ENCODE data around the gene CBX8. TPM values are rescaled to one million over a fixed set of nuclear protein-coding genes. Genes with fewer than 3 reads are reported as not detected.
A peak's percentile ranks its signal among the peaks of the same experiment; 100 is the strongest.

CBX8 gene
- polyA plus RNA-seq, 3 donors: 12.8 to 18.0 (median 15.5) TPM

DNA sequence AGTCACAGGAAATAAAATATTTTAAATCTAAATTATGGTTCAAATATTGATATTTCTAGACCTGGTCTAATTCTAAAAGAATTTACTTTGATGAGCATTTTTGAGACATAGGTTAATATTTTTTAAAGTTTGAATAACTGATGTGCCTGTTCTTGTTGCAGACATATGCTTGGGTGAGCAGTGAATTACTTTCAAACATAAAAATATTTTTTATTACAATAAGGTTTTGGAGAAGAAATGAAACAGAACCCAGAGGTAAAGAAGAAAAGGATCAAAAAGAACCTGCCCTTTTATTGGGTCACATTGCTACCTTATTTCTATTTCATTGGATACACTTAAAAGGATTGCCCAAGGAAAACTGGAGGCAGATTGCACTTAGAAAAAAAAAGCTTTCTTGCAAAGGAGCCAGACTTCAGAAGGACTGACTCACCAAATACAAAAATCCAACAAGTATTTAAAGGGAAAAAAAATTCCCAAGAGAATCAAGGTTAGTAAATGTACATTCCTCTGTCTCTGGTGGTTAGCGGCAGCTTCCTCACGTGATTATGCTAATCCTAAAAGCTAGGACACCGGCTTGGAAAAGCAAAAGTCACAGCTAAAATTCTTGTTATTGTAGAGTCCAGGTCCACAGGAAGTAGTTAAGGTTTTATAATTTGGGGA is 47.6 kb downstream of the CBX8 start:
- no peak for DNase-seq (ENCODE audit: extremely low read depth in 1 of 11, low read depth in 9 of 11, low spot score in 4 of 11)

DNA sequence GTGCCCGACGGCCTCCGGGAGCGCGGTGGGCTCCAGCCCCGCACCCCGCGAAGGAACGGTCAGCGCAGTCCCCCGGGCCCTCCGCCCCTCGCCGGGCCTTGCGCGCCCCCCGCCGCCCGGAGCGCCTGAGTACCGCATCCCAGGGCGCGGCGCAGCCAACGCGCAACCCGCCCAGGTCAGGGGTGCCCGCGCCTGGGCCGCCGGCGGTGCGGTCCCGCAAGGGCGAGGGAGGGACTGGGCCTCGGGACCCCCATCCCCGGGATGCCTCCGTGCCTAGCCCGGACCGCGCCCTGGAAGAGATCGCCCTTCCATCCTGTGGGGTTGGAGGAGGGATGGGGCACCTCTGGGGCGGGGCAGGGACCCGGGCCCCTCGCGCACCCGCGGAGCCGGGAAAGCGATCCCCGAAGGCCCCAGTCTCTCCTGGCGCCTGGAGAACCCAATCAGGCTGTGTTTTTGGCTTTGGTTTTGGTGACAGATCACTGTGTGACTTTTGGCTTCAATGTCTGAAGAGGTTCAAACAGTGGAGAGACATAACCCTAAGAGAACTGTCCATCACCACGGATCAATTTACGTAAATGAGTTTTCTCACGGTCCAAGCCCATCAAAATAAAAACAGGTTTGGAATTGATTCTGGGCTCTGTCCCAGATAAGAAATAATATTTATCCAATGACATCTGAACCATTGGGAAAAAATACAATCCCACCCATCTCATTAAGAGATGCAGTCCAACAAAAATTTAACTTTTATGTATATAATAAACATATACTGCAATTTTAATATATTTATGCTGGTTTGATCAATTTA is 48.4 kb downstream of the CBX8 start:
- no peak for DNase-seq (ENCODE audit: extremely low read depth in 1 of 11, low read depth in 9 of 11, low spot score in 4 of 11)

DNA sequence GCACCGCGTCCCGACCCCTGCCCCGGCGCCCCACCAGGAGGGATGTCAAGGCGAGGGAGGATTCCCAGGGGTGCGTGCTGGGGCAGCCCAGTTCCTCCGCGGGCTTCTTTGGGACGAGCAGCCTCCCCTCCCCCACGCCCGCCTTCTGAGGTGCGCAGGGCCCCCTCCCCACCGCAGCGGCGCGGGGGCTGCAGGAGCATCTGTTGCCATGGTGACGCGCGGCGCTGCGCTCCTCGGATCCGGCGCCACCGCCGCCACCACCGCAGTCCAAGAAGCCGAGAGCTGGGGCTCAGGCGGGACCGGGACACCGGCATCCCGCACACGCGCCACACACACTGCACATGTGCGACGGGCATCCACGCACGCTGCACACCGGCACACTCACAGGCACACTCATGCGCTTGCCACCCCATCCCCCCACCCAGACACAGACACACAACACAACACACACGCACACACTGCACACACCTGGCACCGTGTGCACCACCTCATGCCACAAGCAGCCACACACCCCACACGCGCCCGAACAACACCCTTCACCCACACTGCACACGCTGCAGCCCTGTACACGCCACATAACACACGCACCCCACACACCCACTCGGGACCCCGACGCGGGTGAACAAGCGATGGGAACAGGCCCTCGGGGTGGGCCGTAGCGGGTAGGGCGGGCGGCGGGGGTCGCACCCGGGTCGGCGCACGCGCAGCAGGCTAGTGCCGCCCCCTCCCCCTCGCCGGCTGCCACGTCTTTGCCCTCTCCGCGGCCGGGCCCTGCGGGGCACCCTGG is 49.2 kb downstream of the CBX8 start:
- DNase-seq (ENCODE audit: extremely low read depth in 1 of 11, low read depth in 9 of 11, low spot score in 4 of 11): peak in 1 of 11 donors; percentile 28

DNA sequence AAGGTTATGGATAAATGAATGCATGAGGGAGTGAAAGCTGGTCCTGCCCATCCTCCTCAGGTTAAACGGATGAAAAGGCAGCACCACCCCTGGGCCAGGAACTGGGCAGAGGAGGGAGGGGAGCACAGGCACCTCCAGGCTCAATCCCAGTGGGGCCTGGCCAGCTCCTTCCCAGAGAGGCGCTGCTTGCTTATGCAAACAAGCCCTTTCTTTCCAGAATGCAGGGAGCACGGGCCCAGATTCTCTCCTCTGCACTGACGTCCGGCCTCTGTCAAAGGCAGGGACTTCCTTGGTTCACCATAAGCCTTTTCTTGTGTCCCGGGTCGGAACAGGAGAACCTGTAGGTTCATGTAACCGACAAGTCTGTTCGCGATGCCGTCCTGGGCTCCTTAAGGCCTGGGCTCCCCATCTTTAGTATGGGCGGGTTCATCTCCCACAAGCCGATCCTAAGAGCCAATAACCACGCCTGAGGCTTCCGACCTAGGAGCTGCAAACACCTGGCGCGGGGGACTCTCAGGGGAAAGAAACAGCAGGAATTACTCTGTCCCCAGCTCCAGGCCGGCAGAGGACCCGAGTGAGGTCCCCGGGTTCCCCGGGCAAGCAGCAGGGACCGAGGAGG is 49.9 kb downstream of the CBX8 start:
- DNase-seq (ENCODE audit: extremely low read depth in 1 of 11, low read depth in 9 of 11, low spot score in 4 of 11): no peak

DNA sequence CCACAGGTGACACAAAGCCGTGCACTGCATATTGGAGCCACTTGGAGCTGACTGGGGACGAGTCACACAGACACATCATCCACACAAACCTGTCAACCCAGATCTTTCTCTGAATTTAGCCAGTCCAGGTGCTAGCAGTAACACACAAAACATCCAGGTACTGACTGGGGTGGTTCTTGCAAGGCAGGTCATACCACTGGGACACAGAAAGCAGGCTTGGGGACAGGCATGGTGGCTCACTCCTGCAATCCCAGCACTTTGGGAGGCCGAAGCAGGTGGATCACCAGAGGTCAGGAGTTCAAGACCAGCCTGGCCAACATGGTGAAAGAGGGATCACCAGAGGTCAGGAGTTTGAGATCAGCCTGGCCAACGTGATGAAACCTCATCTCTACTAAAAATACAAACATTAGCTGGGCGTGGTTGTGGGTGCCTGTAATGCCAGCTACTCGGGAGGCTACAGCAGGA is 51.2 kb downstream of the CBX8 start:
- DNase-seq (ENCODE audit: extremely low read depth in 1 of 11, low read depth in 9 of 11, low spot score in 4 of 11): no peak

DNA sequence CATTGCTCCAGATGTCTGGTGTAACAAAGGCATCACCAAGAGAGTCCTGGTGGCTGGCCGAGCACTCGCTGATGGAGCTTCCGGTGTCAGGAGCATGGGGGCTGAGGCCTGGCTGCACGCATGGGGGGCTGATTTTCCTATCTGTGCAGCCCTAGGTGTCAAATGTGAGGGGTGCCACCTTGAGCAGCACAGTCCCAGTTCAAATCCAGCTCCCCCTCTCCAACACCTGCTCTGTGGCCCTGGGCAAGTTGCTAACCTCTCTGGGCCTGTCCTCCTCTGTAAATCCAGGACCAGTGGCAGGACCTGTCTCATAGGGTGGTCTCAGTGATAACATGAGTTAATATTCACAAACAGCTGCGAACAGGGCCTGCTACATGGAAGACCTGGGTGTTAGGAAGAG is 53.3 kb downstream of the CBX8 start:
- no peak for DNase-seq (ENCODE audit: extremely low read depth in 1 of 11, low read depth in 9 of 11, low spot score in 4 of 11)

DNA sequence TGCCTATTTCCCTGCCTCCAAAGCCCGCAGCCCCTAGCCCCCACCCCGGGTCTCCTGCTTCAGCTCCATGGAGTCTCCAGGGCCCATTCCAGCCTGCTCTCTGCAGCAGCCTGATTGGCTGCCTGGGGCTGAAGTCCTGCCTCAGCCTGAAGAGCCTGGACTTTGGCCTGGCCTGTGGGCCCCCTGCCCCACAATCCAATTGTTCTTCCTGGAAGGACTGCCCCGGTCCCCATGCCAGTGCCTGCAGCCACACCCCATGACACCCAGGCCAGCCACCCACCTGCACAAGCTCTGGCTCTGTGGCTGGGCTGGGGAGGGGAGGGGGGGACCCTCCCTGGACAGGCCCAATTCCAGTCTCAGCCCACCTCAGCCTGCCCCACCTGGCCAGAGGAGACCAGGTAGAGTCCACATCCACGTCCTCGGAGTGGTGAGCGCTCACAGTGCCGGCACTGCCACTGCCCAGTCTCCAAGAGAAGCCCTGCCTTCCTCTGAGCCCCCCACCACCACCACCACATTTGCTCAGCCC is 53.9 kb downstream of the CBX8 start:
- DNase-seq (ENCODE audit: extremely low read depth in 1 of 11, low read depth in 9 of 11, low spot score in 4 of 11): no peak

DNA sequence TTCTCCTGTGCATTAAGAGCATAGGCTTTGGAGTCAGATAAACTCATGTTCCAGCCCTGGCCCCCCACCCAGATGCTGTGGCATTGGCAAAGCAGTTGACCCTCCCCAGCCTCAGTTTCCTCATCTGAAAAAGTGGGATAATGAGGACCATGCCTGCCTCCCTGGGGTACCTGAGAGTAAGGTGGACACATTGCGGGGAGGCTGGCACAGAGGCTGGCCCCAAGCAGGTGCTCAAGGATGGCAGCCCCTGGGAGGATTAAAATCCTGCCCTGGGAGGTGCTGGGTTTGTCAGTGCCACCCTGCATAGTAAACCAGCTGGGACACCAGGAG is 54.3 kb downstream of the CBX8 start:
- no peak for DNase-seq (ENCODE audit: extremely low read depth in 1 of 11, low read depth in 9 of 11, low spot score in 4 of 11)

Other genes starting within 250 kb of the CBX8 start
- 1 to 10 TPM in 2 of 3 donors, under 1 TPM in 1; 0.87 to 2.5 (median 1.7) TPM for gene RBFOX3, start 186.0 kb downstream of the CBX8 start, polyA plus RNA-seq (ENCODE audit: insufficient read length in 3 of 3)
- 1 to 10 TPM; 3.5 to 5.2 (median 5.1) TPM for gene ENPP7, start 66.1 kb downstream of the CBX8 start, polyA plus RNA-seq (ENCODE audit: insufficient read length in 3 of 3)
- gene CBX2, start 18.9 kb downstream of the CBX8 start, polyA plus RNA-seq (ENCODE audit: insufficient read length in 3 of 3): 10 to 100 TPM; 23.7 to 31.8 (median 26.9) TPM
- 10 to 100 TPM; 10.5 to 14.9 (median 13.8) TPM for gene CBX4, start 42.4 kb upstream of the CBX8 start, polyA plus RNA-seq (ENCODE audit: insufficient read length in 3 of 3)
- 10 to 100 TPM; 33.9 to 40.3 (median 40.0) TPM for gene TBC1D16, start 238.8 kb upstream of the CBX8 start, polyA plus RNA-seq (ENCODE audit: insufficient read length in 3 of 3)
- 10 to 100 TPM; 12.1 to 21.6 (median 13.8) TPM for gene CCDC40, start 239.6 kb upstream of the CBX8 start, polyA plus RNA-seq (ENCODE audit: insufficient read length in 3 of 3)

All from renal cortex interstitium (tissue), 11 donors.